Measurements from ENCODE around the gene RABEP2. TPM values are rescaled to one million over a fixed set of nuclear protein-coding genes. Genes with fewer than 3 reads are reported as not detected.

The RABEP2 gene
- total RNA-seq, 4 donors from 2014 or later = 66.7 to 108 (median 81.5) TPM

DNA sequence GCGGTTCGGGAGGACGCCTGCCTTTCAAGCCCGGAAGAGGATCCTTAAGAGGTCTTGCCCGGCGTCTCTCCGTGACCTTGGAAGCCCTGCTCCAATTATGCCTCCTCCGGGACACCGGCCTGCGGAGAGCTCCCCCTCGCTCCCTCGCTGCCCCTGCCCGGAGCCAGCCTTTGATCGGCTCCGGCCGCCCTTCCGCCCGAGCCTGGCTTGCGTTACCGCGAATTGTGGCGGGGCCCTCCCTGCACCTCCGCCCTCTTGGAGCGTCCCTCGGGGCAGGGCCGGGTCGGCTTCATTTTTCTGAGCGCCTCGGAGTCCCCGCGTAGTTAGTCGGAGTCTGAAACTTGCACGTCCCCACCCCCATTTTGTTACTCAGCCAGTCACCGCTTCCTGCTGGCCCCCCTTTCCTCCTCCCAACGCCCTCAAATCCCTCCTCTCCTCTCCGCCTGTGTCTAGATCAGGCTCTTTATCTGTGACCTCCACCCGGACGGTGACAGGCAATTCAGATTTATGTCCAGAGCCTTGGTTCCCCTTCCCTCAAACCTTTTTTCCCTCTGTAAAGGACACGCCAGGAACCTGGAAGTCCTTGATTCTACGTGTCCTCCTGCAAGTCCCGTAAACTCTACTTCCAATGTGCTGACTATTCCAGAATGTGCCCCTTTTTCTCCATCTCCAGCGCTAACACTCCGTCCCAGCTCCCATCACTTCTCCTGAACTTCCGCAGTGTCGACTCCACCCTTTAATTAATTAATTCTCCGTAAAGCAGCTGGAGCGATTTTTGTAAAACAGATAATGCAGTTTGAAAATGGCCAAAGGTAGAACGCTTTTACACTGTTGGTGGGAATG, 569 bp upstream of the RABEP2 start:
- peak; percentile 93 to 95 for DNase-seq (ENCODE audit: low spot score in 2 of 2)
- H3K9me3 ChIP-seq = no peaks in the 10 kb centered on the region
- H3K4me1 ChIP-seq = peaks cover 18% of the 10 kb centered on the region
- H3K27ac ChIP-seq = peak overlapping the region; percentile 95
- no peaks in the 10 kb centered on the region for H3K27me3 ChIP-seq
- peaks cover 5% of the 10 kb centered on the region for H3K36me3 ChIP-seq
- TF ChIP-seq POLR2AphosphoS5 (IDR thresholded peaks at IDR 0.05) = peak in 1 of 3 donors; percentile 34
- TF ChIP-seq POLR2A (IDR thresholded peaks at IDR 0.05) = no peak
- 1% methylated on average over 48 of the region's 48 CpGs for WGBS
- H3K4me3 ChIP-seq = peak overlapping the region; percentile 70

DNA sequence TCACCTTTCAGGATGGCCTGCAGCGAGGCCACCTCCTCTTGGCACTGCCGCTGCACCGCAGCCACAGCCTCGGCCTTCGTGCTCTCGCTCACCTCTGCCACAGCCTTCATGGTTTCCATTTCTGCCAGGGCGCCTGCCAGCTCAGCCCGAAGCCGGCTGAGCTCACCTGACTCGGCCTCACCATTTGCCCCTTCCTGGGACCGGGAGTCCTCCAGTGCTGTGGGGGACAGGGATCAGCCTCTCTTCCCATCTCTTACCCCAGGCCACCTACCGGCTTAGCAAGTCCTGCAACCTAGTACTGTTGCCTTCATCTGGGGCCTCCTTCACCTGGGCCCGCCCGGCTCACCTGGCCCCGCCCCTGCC, 658 bp downstream of the RABEP2 start:
- WGBS = 31% methylated on average over 15 of the region's 15 CpGs

DNA sequence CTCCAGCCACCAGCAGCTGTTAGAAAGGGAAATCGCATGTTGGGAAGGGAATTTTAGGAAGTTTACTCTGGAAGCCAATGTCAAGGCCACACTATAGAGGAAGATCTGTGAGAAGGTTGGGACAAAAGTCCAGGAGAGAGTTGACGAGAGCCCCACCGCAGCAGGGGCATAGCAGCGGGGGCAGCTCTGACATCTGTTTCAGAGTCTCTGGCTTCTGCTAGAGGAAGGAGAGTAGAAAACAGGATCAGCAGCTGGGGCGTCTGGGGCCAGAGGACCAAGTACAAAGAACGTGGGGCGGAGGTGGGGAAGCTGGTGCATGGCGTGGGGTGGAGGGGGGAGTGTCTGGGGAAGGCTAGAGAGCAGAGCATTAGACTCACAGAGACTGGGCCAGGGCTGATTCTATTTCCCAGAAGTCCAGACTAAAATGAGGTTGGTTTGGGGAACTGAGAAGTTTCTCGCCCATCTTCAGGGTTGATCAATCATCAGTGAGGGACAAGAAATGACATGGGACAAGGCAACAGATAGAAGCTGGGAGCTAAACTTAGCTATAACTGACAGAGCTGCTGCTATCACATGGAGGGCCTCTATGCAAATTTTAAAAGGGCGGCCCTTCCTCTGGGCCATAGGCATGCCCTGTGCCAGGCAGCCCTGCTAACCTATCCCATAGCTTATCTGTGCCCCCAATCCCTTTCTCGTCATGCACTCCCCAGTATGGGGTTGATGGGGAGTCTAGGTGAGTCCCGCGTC, 1.2 kb downstream of the RABEP2 start:
- H3K27me3 ChIP-seq = no peaks in the 10 kb centered on the region
- TF ChIP-seq, protein P1, sequence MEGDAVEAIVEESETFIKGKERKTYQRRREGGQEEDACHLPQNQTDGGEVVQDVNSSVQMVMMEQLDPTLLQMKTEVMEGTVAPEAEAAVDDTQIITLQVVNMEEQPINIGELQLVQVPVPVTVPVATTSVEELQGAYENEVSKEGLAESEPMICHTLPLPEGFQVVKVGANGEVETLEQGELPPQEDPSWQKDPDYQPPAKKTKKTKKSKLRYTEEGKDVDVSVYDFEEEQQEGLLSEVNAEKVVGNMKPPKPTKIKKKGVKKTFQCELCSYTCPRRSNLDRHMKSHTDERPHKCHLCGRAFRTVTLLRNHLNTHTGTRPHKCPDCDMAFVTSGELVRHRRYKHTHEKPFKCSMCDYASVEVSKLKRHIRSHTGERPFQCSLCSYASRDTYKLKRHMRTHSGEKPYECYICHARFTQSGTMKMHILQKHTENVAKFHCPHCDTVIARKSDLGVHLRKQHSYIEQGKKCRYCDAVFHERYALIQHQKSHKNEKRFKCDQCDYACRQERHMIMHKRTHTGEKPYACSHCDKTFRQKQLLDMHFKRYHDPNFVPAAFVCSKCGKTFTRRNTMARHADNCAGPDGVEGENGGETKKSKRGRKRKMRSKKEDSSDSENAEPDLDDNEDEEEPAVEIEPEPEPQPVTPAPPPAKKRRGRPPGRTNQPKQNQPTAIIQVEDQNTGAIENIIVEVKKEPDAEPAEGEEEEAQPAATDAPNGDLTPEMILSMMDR (IDR thresholded peaks at IDR 0.05) = no peak
- TF ChIP-seq EP300 (IDR thresholded peaks at IDR 0.05) (no peak), POLR2AphosphoS5 (IDR thresholded peaks at IDR 0.05) (no peak), POLR2A (IDR thresholded peaks at IDR 0.05) (no peak)
- peaks cover 17% of the 10 kb centered on the region for H3K36me3 ChIP-seq
- peak in 1 of 2 donors; percentile 59 for DNase-seq (ENCODE audit: low spot score in 2 of 2)
- H3K9me3 ChIP-seq = no peaks in the 10 kb centered on the region
- peak overlapping the region; percentile 95 for H3K27ac ChIP-seq
- WGBS = 54% methylated on average over 13 of the region's 13 CpGs
- peak overlapping the region; percentile 70 for H3K4me3 ChIP-seq
- H3K4me1 ChIP-seq = peaks cover 18% of the 10 kb centered on the region

More for the DNA sequence above, 658 bp downstream of the RABEP2 start:
- Histone ChIP-seq H3K36me3 (peaks cover 11% of the 10 kb centered on the region), H3K27ac (peak overlapping the region; percentile 95), H3K4me3 (peak overlapping the region; percentile 70), H3K4me1 (peaks cover 18% of the 10 kb centered on the region), H3K9me3 (no peaks in the 10 kb centered on the region), H3K27me3 (no peaks in the 10 kb centered on the region)
- TF ChIP-seq, protein P1 (IDR thresholded peaks at IDR 0.05) = peak in 1 of 2 donors; percentile 11
- no peak for TF ChIP-seq POLR2A (IDR thresholded peaks at IDR 0.05)
- DNase-seq (ENCODE audit: low spot score in 2 of 2) = no peak

DNA sequence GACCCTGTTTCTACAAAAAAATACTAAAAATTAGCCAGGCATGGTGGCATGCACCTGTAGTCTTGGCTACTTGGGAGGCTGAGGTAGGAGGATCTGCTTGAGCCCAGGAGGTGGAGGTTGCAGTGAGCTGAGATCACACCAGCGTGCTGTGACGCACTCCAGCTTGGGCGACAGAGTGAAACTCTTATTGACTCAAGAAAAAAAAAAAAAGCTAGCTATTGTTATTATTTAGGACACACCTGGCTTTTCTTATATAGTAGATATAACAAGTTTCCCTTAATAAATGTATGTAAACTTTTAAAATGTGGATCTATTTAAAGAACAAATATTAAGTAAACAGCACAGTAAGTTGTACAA, 1.8 kb downstream of the RABEP2 start:
- peak overlapping the region; percentile 95 for H3K27ac ChIP-seq
- H3K4me3 ChIP-seq = no peak overlapping the region
- no peak for TF ChIP-seq POLR2AphosphoS5 (IDR thresholded peaks at IDR 0.05)
- no peak for TF ChIP-seq EP300 (IDR thresholded peaks at IDR 0.05)
- TF ChIP-seq POLR2A (IDR thresholded peaks at IDR 0.05) = no peak
- TF ChIP-seq, protein P1 (IDR thresholded peaks at IDR 0.05) = no peak

DNA sequence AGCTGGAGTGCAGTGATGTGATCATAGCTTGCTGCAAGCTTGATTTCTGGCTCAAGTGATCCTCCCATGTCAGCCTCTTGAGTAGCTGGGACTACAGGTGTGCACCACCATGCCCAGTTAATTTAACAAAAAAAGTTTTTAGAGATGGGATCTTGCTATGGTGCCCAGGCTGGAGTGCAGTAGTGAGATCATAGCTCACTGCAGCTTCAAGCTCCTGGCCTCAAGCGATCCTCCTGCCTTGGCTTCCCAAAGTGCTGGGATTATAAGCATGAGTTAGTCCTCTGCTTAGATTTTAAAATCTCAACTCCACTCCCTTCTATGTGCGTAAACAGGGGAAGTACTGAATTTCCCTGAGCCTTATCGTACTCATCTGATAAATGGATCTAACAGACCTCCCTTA, 6.3 kb downstream of the RABEP2 start:
- no peak for DNase-seq (ENCODE audit: low spot score in 2 of 2)
- Histone ChIP-seq H3K9me3 (no peaks in the 10 kb centered on the region), H3K27me3 (no peaks in the 10 kb centered on the region), H3K4me3 (no peak overlapping the region), H3K36me3 (peaks cover 52% of the 10 kb centered on the region), H3K4me1 (peaks cover 3% of the 10 kb centered on the region), H3K27ac (no peak overlapping the region)
- TF ChIP-seq EP300 (IDR thresholded peaks at IDR 0.05) (no peak), POLR2AphosphoS5 (IDR thresholded peaks at IDR 0.05) (no peak), POLR2A (IDR thresholded peaks at IDR 0.05) (no peak)
- TF ChIP-seq, protein P1 (IDR thresholded peaks at IDR 0.05) = no peak
- WGBS = 100% methylated on average over 3 of the region's 3 CpGs

More for the DNA sequence above, 1.8 kb downstream of the RABEP2 start:
- H3K9me3 ChIP-seq = no peaks in the 10 kb centered on the region
- H3K36me3 ChIP-seq = peaks cover 23% of the 10 kb centered on the region
- H3K4me1 ChIP-seq = peaks cover 18% of the 10 kb centered on the region
- no peak for DNase-seq (ENCODE audit: low spot score in 2 of 2)
- 91% methylated on average over 3 of the region's 3 CpGs for WGBS
- H3K27me3 ChIP-seq = no peaks in the 10 kb centered on the region
